ENCODE data around the gene TBC1D8.

Gene TBC1D8

GRCh38 chr2:101032084-101032776 is 119.0 kb downstream of the TBC1D8 start:
- no peak for DNase-seq (ENCODE audit: low read depth in 2 of 2, low spot score in 1 of 2)

- no peak for DNase-seq (ENCODE audit: low read depth in 2 of 2, low spot score in 1 of 2)
Measured at GRCh38 chr2:101030866-101031554, 120.2 kb downstream of the TBC1D8 start.

GRCh38 chr2:101027852-101028251 is 123.3 kb downstream of the TBC1D8 start:
- no peak for DNase-seq (ENCODE audit: low read depth in 2 of 2, low spot score in 1 of 2)

- no peak for DNase-seq (ENCODE audit: low read depth in 2 of 2, low spot score in 1 of 2)
Measured at GRCh38 chr2:101026923-101027469, 124.2 kb downstream of the TBC1D8 start.

GRCh38 chr2:101026253-101026701 is 124.9 kb downstream of the TBC1D8 start:
- DNase-seq (ENCODE audit: low read depth in 2 of 2, low spot score in 1 of 2) = no peak

- DNase-seq (ENCODE audit: low read depth in 2 of 2, low spot score in 1 of 2) = no peak
Measured at GRCh38 chr2:101025561-101025960, 125.6 kb downstream of the TBC1D8 start.

- no peak for DNase-seq (ENCODE audit: low read depth in 2 of 2, low spot score in 1 of 2)
Measured at GRCh38 chr2:101023327-101024107, 127.7 kb downstream of the TBC1D8 start.

GRCh38 chr2:101022221-101022620 is 129.0 kb downstream of the TBC1D8 start:
- DNase-seq (ENCODE audit: low read depth in 2 of 2, low spot score in 1 of 2) = no peak

GRCh38 chr2:101018934-101019333 is 132.2 kb downstream of the TBC1D8 start:
- no peak for DNase-seq (ENCODE audit: low read depth in 2 of 2, low spot score in 1 of 2)

- no peak for DNase-seq (ENCODE audit: low read depth in 2 of 2, low spot score in 1 of 2)
Measured at GRCh38 chr2:101017371-101017770, 133.8 kb downstream of the TBC1D8 start.

- DNase-seq (ENCODE audit: low read depth in 2 of 2, low spot score in 1 of 2) = no peak
Measured at GRCh38 chr2:101014264-101014857, 136.8 kb downstream of the TBC1D8 start.

GRCh38 chr2:101012706-101013181 is 138.4 kb downstream of the TBC1D8 start:
- DNase-seq (ENCODE audit: low read depth in 2 of 2, low spot score in 1 of 2) = no peak

GRCh38 chr2:101012054-101012705 is 139.0 kb downstream of the TBC1D8 start:
- no peak for DNase-seq (ENCODE audit: low read depth in 2 of 2, low spot score in 1 of 2)

GRCh38 chr2:101011152-101011551 is 140.0 kb downstream of the TBC1D8 start:
- DNase-seq (ENCODE audit: low read depth in 2 of 2, low spot score in 1 of 2) = no peak

GRCh38 chr2:101007415-101008345 is 143.5 kb downstream of the TBC1D8 start:
- DNase-seq (ENCODE audit: low read depth in 2 of 2, low spot score in 1 of 2) = no peak

- no peak for DNase-seq (ENCODE audit: low read depth in 2 of 2, low spot score in 1 of 2)
Measured at GRCh38 chr2:101006065-101006715, 145.0 kb downstream of the TBC1D8 start.

GRCh38 chr2:101004620-101005325 is 146.4 kb downstream of the TBC1D8 start:
- DNase-seq (ENCODE audit: low read depth in 2 of 2, low spot score in 1 of 2) = no peak

- no peak for DNase-seq (ENCODE audit: low read depth in 2 of 2, low spot score in 1 of 2)
Measured at GRCh38 chr2:101003278-101003775, 147.9 kb downstream of the TBC1D8 start.

All from stimulated activated CD8-positive, alpha-beta memory T cell treated with anti-CD3 and anti-CD28 coated beads, Interleukin-4, amount 100 ng/mL, for 4 hours (primary cell).